K562 treated with DMSO at 1 percent for 24 hours (cell line): ENCODE results near the gene OR5L1. TPM values are rescaled to one million over a fixed set of nuclear protein-coding genes. Genes with fewer than 3 reads are reported as not detected.

ENCODE experiments used
- total RNA-seq: library from RNA; unstranded; fragments of 300-600 nt; gene quantifications from 2 replicates; pipeline ENCODE4 v1.2.3, GENCODE V29; 2022; ENCODE audit warnings: low read depth; ENCODE audit not compliant: insufficient read depth

OR5L1 gene
- total RNA-seq: not detected in 2 replicates

GRCh38 chr11:55811067-55811466 is at the start of gene OR5L1:
TSS of gene OR5L1 (plus strand) at chr11:55811367. CDS start at chr11:55811467, 100 bp downstream.

GRCh38 chr11:55773138-55773537 is 38.0 kb upstream of the OR5L1 start, which contains the start of gene OR5D13:
TSS of gene OR5D13 (plus strand) at chr11:55773438. CDS start at chr11:55773438, 0 bp downstream.

GRCh38 chr11:55795256-55795655 is 15.9 kb upstream of the OR5L1 start, which contains the start of gene OR5D14:
TSS of gene OR5D14 (plus strand) at chr11:55795556. CDS start at chr11:55795556, 0 bp downstream.

GRCh38 chr11:55819330-55819729 is 8.2 kb downstream of the OR5L1 start, which contains the start of gene OR5D18:
TSS of gene OR5D18 (plus strand) at chr11:55819630. CDS start at chr11:55819630, 0 bp downstream.

GRCh38 chr11:55826919-55827318 is 15.8 kb downstream of the OR5L1 start, which contains the start of gene OR5L2:
TSS of gene OR5L2 (plus strand) at chr11:55827219. CDS start at chr11:55827219, 0 bp downstream.

GRCh38 chr11:55838452-55838851 is 27.3 kb downstream of the OR5L1 start, which contains the start of gene OR5D16:
TSS of gene OR5D16 (plus strand) at chr11:55838752. CDS start at chr11:55838752, 0 bp downstream.

Other genes starting within 250 kb of the OR5L1 start
- not detected in 2 replicates for gene OR4C16, start 239.2 kb upstream of the OR5L1 start, total RNA-seq
- not detected in 2 replicates for gene OR4C11, start 203.7 kb upstream of the OR5L1 start, total RNA-seq
- gene OR4P4, start 176.3 kb upstream of the OR5L1 start, total RNA-seq: not detected in 2 replicates
- gene OR4S2, start 163.0 kb upstream of the OR5L1 start, total RNA-seq: not detected in 2 replicates
- gene OR4C6, start 149.2 kb upstream of the OR5L1 start, total RNA-seq: not detected in 2 replicates
- gene OR5D13, start 37.9 kb upstream of the OR5L1 start, total RNA-seq: not detected in 2 replicates
- not detected in 2 replicates for gene OR5D14, start 15.8 kb upstream of the OR5L1 start, total RNA-seq
- not detected in 2 replicates for gene OR5D18, start 8.3 kb downstream of the OR5L1 start, total RNA-seq
- gene OR5L2, start 15.9 kb downstream of the OR5L1 start, total RNA-seq: not detected in 2 replicates
- not detected in 2 replicates for gene OR5D16, start 27.4 kb downstream of the OR5L1 start, total RNA-seq
- gene TRIM51, start 71.9 kb downstream of the OR5L1 start, total RNA-seq: not detected in 2 replicates
- gene OR5W2, start 103.2 kb downstream of the OR5L1 start, total RNA-seq: not detected in 2 replicates
- not detected in 2 replicates for gene OR5I1, start 125.0 kb downstream of the OR5L1 start, total RNA-seq
- not detected in 2 replicates for gene OR10AG1, start 158.6 kb downstream of the OR5L1 start, total RNA-seq
- not detected in 2 replicates for gene OR5F1, start 183.3 kb downstream of the OR5L1 start, total RNA-seq
- not detected in 2 replicates for gene OR5AS1, start 216.3 kb downstream of the OR5L1 start, total RNA-seq